Glutamatergic neuron (in vitro differentiated cells): ENCODE data around the gene BIRC6. TPM values are rescaled to one million over a fixed set of nuclear protein-coding genes. Genes with fewer than 3 reads are reported as not detected.
"Not testable (repeated sequence)": the region's sequence is repeated elsewhere in the genome, so short reads cannot be mapped to it uniquely, and the experiment has no call there.

Experiments used
- DNase-seq: peaks from one replicate; pipeline ENCODE4 v3.0.0; 2022
- H3K27ac Mint-ChIP-seq: one replicate; pipeline ENCODE4 v1.8.0; 2020; ENCODE audit warnings: mild to moderate bottlenecking, mixed read lengths, inconsistent platforms; ENCODE audit not compliant: unreplicated experiment
- H3K27me3 Mint-ChIP-seq: one replicate; pipeline ENCODE4 v1.8.0; 2020; ENCODE audit warnings: mild to moderate bottlenecking, moderate library complexity, mixed read lengths, inconsistent platforms; ENCODE audit not compliant: unreplicated experiment
- H3K36me3 Mint-ChIP-seq: one replicate; pipeline ENCODE4 v1.8.0; 2020; ENCODE audit warnings: mild to moderate bottlenecking, mixed read lengths, inconsistent platforms; ENCODE audit not compliant: unreplicated experiment
- H3K4me1 Mint-ChIP-seq: one replicate; pipeline ENCODE4 v1.8.0; 2020; ENCODE audit warnings: mild to moderate bottlenecking, low read depth, mixed read lengths, inconsistent platforms; ENCODE audit not compliant: unreplicated experiment
- H3K4me3 Mint-ChIP-seq: one replicate; pipeline ENCODE4 v1.8.0; 2020; ENCODE audit warnings: mild to moderate bottlenecking, mixed read lengths, inconsistent platforms; ENCODE audit not compliant: unreplicated experiment
- H3K9me3 Mint-ChIP-seq: one replicate; pipeline ENCODE4 v1.8.0; 2020; ENCODE audit warnings: mild to moderate bottlenecking, moderate library complexity, mixed read lengths, inconsistent platforms; ENCODE audit not compliant: unreplicated experiment
- total RNA-seq: library from RNA; stranded (reverse); fragmentation: NEBNext Ultra II Directional; extraction: Animal tissue kit (Norgen Biotek cat#: 25700); gene quantifications from one replicate; pipeline ENCODE4 v1.2.1, GENCODE V29; 2021; ENCODE audit not compliant: unreplicated experiment
- TF ChIP-seq, protein P1 (sequence below): fragments of 200-600 bp; sonication (generic); IDR thresholded peaks from one replicate; pipeline ENCODE4 v1.5.0; 2021; ENCODE audit not compliant: partially characterized antibody, unreplicated experiment

The BIRC6 gene
- total RNA-seq, 1 donor from 2014 or later, result 124 TPM

DNA sequence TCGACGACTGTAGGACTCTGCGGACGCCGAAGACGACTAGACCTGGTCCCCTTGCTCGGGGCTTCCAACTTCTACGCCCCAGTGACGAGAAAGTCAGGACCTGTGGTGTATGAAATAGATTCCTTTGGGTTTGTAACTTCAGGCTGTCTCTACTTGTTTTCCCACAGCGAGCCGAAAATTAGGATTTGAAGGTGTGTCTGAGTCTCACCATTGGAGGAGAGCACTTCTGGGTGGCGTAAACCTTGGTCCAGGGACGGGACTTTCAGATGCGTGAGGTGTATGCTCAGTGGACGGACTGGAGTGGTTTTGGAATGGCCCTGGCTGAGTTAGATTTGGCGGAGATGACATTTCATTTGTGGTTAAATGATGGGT is 1.3 kb downstream of the BIRC6 start:
- peak overlapping the region; percentile 93 for H3K4me3 Mint-ChIP-seq
- H3K27ac Mint-ChIP-seq, result peak overlapping the region; percentile 71
- no peak for DNase-seq
- no peaks in the 10 kb centered on the region for H3K36me3 Mint-ChIP-seq
- TF ChIP-seq, protein P1, sequence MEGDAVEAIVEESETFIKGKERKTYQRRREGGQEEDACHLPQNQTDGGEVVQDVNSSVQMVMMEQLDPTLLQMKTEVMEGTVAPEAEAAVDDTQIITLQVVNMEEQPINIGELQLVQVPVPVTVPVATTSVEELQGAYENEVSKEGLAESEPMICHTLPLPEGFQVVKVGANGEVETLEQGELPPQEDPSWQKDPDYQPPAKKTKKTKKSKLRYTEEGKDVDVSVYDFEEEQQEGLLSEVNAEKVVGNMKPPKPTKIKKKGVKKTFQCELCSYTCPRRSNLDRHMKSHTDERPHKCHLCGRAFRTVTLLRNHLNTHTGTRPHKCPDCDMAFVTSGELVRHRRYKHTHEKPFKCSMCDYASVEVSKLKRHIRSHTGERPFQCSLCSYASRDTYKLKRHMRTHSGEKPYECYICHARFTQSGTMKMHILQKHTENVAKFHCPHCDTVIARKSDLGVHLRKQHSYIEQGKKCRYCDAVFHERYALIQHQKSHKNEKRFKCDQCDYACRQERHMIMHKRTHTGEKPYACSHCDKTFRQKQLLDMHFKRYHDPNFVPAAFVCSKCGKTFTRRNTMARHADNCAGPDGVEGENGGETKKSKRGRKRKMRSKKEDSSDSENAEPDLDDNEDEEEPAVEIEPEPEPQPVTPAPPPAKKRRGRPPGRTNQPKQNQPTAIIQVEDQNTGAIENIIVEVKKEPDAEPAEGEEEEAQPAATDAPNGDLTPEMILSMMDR, result no peak
- H3K4me1 Mint-ChIP-seq, result peaks cover 25% of the 10 kb centered on the region
- H3K27me3 Mint-ChIP-seq, result no peaks in the 10 kb centered on the region
- peaks cover 13% of the 10 kb centered on the region for H3K9me3 Mint-ChIP-seq

DNA sequence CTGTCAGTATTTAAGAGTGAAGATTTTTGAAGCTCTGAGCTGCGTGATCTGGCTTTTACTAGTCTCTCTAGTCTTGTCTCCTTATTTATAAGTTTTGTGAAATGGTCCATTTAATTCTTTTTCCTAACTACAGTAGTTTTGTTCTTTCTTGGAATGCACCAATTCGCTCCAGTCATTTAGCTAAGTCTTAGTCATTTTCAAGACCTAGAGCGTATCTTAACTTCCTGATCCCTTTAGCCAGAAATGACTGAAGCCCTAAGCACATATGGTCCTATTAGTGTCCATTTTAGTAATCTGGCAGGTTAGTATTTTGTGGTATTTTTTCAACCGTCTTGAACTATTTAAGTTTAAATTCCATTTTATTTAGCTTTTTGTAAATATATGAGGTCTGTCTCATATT is 3.6 kb downstream of the BIRC6 start:
- Mint-ChIP-seq H3K36me3 (no peaks in the 10 kb centered on the region), H3K4me1 (peaks cover 24% of the 10 kb centered on the region), H3K27me3 (no peaks in the 10 kb centered on the region), H3K4me3 (no peak overlapping the region), H3K9me3 (peaks cover 11% of the 10 kb centered on the region), H3K27ac (no peak overlapping the region)
- DNase-seq, result no peak
- TF ChIP-seq, protein P1, result no peak

DNA sequence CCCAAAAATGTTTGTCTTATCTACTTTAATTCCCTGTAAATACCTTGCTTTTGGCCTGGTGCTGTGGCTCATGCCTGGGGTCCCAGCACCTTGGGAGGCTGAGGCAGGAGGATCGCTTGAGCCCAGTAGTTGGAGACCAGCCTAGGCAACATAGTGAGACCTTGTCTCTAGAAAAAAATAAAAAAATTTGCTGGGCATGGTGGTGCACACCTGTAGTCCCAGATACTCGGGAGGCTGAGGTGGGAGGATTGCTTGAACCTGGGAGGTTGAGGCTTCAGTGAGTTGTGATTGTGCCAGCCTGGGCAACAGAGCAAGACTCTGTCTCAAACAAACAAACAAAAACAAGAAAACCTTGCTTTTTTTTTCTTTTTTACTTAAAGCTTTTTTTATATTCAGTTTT is 6.2 kb downstream of the BIRC6 start:
- H3K36me3 Mint-ChIP-seq, H3K9me3 Mint-ChIP-seq, H3K27ac Mint-ChIP-seq, DNase-seq, H3K27me3 Mint-ChIP-seq, H3K4me3 Mint-ChIP-seq: not testable (repeated sequence)
- H3K4me1 Mint-ChIP-seq, result peaks cover 24% of the 10 kb centered on the region

DNA sequence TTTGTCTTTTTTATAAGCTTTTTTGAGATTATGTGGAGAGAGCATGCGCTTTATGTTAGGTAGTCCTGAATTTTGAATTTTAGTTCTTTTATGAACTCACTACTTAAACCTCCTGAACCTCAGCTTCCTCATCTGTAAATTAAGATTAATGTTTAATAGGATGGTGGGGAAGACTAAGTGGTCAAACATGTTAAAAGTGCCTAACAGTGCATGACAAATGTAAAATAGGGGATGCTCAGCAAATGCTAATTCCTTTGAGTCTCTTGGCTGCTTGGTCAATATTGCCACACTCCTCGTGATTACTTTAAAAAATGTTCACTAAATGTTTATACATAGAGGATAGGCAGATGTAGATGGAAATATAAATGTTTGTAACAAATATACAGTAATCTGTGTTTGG is 6.8 kb downstream of the BIRC6 start:
- TF ChIP-seq, protein P1, result no peak
- H3K4me1 Mint-ChIP-seq, result peaks cover 18% of the 10 kb centered on the region
- no peaks in the 10 kb centered on the region for H3K27me3 Mint-ChIP-seq
- no peak for DNase-seq
- peaks cover under 1% of the 10 kb centered on the region for H3K9me3 Mint-ChIP-seq
- H3K27ac Mint-ChIP-seq, result peak overlapping the region; percentile 28
- no peak overlapping the region for H3K4me3 Mint-ChIP-seq
- H3K36me3 Mint-ChIP-seq, result no peaks in the 10 kb centered on the region

DNA sequence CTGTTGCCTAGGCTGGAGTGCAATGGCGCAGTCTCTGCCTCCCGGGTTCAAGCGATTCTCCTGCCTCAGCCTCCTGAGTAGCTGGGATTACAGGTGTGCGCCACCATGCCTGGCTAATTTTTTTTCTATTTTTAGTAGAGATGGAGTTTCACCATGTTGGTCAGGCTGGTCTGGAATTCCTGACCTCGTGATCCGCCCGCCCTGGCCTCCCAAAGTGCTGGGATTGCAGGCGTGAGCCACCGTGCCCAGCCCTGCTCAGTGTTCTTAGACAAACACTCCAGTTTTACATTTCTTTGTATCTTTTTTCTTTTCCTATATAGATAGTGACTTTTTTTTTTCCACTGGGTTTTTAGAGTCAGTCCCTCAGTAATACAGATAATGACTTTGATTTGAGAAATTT is 7.5 kb downstream of the BIRC6 start:
- H3K9me3 Mint-ChIP-seq, H3K36me3 Mint-ChIP-seq, DNase-seq, H3K27me3 Mint-ChIP-seq, H3K4me3 Mint-ChIP-seq, H3K27ac Mint-ChIP-seq: not testable (repeated sequence)
- H3K4me1 Mint-ChIP-seq, result peaks cover 11% of the 10 kb centered on the region

DNA sequence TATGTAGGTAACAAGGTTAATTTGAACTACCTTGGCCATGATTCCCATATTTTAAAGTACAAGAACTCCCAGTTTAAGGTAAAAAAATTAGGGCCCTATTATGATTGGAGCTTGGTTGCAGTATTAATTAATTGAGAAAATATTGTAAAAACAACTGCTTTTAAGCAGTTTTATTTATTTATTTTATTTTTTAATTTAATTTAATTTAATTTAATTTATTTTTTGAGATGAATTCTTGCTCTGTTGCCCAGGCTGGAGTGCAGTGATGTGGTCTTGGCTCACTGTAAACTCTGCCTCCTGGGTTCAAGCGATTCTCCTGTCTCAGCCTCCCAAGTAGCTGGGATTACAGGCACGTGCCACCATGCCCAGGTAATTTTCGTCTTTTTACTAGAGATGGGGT is 8.9 kb downstream of the BIRC6 start:
- H3K27me3 Mint-ChIP-seq, H3K27ac Mint-ChIP-seq, DNase-seq, H3K9me3 Mint-ChIP-seq, H3K36me3 Mint-ChIP-seq, H3K4me3 Mint-ChIP-seq, H3K4me1 Mint-ChIP-seq: not testable (repeated sequence)

DNA sequence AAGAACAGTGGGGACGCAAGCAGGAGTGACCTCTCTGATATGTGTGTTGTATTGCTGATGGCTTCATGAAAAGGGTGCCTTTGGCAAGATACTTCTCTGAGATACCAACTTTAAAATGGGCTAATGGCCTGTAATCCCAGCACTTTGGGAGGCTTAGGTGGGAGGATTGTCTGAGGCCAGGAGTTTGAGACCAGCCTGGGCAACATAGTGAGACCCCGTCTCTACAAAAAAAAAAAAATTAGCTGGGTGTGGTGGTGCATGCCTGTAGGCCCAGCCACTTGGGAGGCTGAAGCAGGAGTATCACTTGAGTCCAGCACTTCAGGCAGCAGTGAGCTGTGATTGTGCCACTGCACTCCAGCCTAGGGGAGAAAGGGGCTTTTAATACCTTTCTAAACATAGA is 9.8 kb downstream of the BIRC6 start:
- Mint-ChIP-seq H3K27ac (no peak overlapping the region), H3K4me3 (no peak overlapping the region), H3K27me3 (no peaks in the 10 kb centered on the region), H3K4me1 (peaks cover 2% of the 10 kb centered on the region), H3K36me3 (no peaks in the 10 kb centered on the region), H3K9me3 (no peaks in the 10 kb centered on the region)
- TF ChIP-seq, protein P1, result no peak
- no peak for DNase-seq
